ENCODE data around the gene GATD1. TPM values are rescaled to one million over a fixed set of nuclear protein-coding genes. Genes with fewer than 3 reads are reported as not detected.

GATD1 gene
- total RNA-seq, 1 donor from 2014 or later: 51.9 TPM

GRCh38 chr11:746289-747157 is 30.8 kb downstream of the GATD1 start:
- peak; percentile 22 for DNase-seq (ENCODE audit: low read depth)
- H3K27ac Mint-ChIP-seq (ENCODE audit: unreplicated experiment): peak overlapping the region; percentile 80
- peak overlapping the region; percentile 66 for H3K9ac ChIP-seq (ENCODE audit: low read length)

GRCh38 chr11:745428-745827 is 31.9 kb downstream of the GATD1 start:
- Histone ChIP-seq H3K9me3 (ENCODE audit: insufficient read depth, low read depth, low read length) (no peaks in the 10 kb centered on the region), H3K27ac (ENCODE audit: low read depth, low read length) (no peak overlapping the region), H4K20me1 (ENCODE audit: insufficient read depth, low read length) (peaks cover 22% of the 10 kb centered on the region), H2AFZ (ENCODE audit: low read depth, low read length) (no peak overlapping the region), H3K79me2 (ENCODE audit: insufficient read depth, low read length) (peaks cover 32% of the 10 kb centered on the region), H3K4me2 (ENCODE audit: low read length) (no peak overlapping the region), H3K4me3 (ENCODE audit: insufficient read depth, low read depth, low read length) (no peak overlapping the region), H3K36me3 (ENCODE audit: insufficient read depth, low read length) (no peaks in the 10 kb centered on the region), H3K27me3 (ENCODE audit: insufficient read depth, low read length) (no peaks in the 10 kb centered on the region), H3K9ac (ENCODE audit: low read length) (no peak overlapping the region), H3K4me1 (ENCODE audit: insufficient read depth, low read length) (peaks cover 15% of the 10 kb centered on the region)
- no peak for TF ChIP-seq CTCF (IDR thresholded peaks at IDR 0.05; ENCODE audit: insufficient read depth, low read depth, low read length)
- no peak for TF ChIP-seq EZH2 (IDR thresholded peaks at IDR 0.05; ENCODE audit: insufficient read depth, low read length)
- Mint-ChIP-seq H3K9me3 (ENCODE audit: unreplicated experiment) (no peaks in the 10 kb centered on the region), H3K4me3 (ENCODE audit: unreplicated experiment) (no peak overlapping the region), H3K27me3 (ENCODE audit: low read depth, unreplicated experiment) (no peaks in the 10 kb centered on the region), H3K27ac (ENCODE audit: unreplicated experiment) (no peak overlapping the region), H3K36me3 (ENCODE audit: low read depth, unreplicated experiment) (no peaks in the 10 kb centered on the region), H3K4me1 (ENCODE audit: low read depth, unreplicated experiment) (peaks cover 10% of the 10 kb centered on the region)
- DNase-seq (ENCODE audit: low read depth) (no peak), FAIRE-seq (no peak)

More at GRCh38 chr11:746289-747157, 30.8 kb downstream of the GATD1 start:
- H3K4me1 ChIP-seq (ENCODE audit: insufficient read depth, low read length): peaks cover 15% of the 10 kb centered on the region
- H3K4me2 ChIP-seq (ENCODE audit: low read length): peak overlapping the region; percentile 92
- no peaks in the 10 kb centered on the region for H3K9me3 Mint-ChIP-seq (ENCODE audit: unreplicated experiment)
- peaks cover 10% of the 10 kb centered on the region for H3K4me1 Mint-ChIP-seq (ENCODE audit: low read depth, unreplicated experiment)
- peaks cover 41% of the 10 kb centered on the region for H3K79me2 ChIP-seq (ENCODE audit: insufficient read depth, low read length)
- peak overlapping the region; percentile 96 for H2AFZ ChIP-seq (ENCODE audit: low read depth, low read length)
- H4K20me1 ChIP-seq (ENCODE audit: insufficient read depth, low read length): peaks cover 27% of the 10 kb centered on the region
- peak overlapping the region; percentile 76 for H3K4me3 ChIP-seq (ENCODE audit: insufficient read depth, low read depth, low read length)
- H3K9me3 ChIP-seq (ENCODE audit: insufficient read depth, low read depth, low read length): no peaks in the 10 kb centered on the region
- H3K36me3 ChIP-seq (ENCODE audit: insufficient read depth, low read length): no peaks in the 10 kb centered on the region
- H3K4me3 Mint-ChIP-seq (ENCODE audit: unreplicated experiment): peak overlapping the region; percentile 86
- FAIRE-seq: no peak
- H3K36me3 Mint-ChIP-seq (ENCODE audit: low read depth, unreplicated experiment): no peaks in the 10 kb centered on the region
- H3K27ac ChIP-seq (ENCODE audit: low read depth, low read length): no peak overlapping the region
- TF ChIP-seq EZH2 (IDR thresholded peaks at IDR 0.05; ENCODE audit: insufficient read depth, low read length): no peak
- no peak for TF ChIP-seq CTCF (IDR thresholded peaks at IDR 0.05; ENCODE audit: insufficient read depth, low read depth, low read length)
- H3K27me3 Mint-ChIP-seq (ENCODE audit: low read depth, unreplicated experiment): no peaks in the 10 kb centered on the region
- H3K27me3 ChIP-seq (ENCODE audit: insufficient read depth, low read length): no peaks in the 10 kb centered on the region
